Suprapubic skin (tissue), 4 donors: ENCODE data around the gene RSRC1.

Source experiments
- POLR2A ChIP-seq, 2 donors: fragments of 450-650 bp; IDR thresholded peaks; one replicate each; pipeline ENCODE4 v1.6.1; 2017; ENCODE audit warnings: antibody characterized with exemption in 2 of 2, mild to moderate bottlenecking in 2 of 2, moderate library complexity in 2 of 2
- POLR2AphosphoS5 ChIP-seq, 3 donors: sonication (generic); formaldehyde crosslinking; IDR thresholded peaks; one replicate each; pipeline ENCODE4 v1.6.1; 2017; ENCODE audit warnings: antibody characterized with exemption in 3 of 3
- TF ChIP-seq, protein P1 (sequence below), 2 donors: fragments of 200-600 bp in 1 of 2; fragments of 450-650 bp in 1 of 2; sonication (generic) in 1 of 2; IDR thresholded peaks; one replicate each; pipeline ENCODE4 v1.5.1; 2016 to 2019; ENCODE audit warnings: antibody characterized with exemption in 2 of 2, mild to moderate bottlenecking in 1 of 2, moderate library complexity in 1 of 2

DNA sequence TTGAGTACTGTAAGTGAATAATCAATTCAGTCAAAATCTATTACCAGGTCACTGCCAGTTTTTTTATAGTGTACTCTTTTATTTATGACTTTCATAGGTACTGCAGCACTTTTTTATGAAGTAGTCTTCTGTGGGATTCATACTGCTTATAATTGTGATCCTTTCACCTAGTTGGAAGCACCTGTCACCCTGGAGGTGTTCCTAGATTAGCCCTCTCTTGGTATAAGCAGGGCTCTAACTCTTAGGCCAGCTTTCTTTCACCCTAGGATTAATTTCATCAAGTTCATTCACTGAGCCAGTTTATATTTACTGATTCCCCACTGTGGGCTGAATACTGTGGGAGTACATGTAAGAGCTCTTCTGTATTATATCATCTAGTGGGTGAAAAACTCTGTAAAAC, 395.2 kb downstream of the RSRC1 start:
- TF ChIP-seq, protein P1, sequence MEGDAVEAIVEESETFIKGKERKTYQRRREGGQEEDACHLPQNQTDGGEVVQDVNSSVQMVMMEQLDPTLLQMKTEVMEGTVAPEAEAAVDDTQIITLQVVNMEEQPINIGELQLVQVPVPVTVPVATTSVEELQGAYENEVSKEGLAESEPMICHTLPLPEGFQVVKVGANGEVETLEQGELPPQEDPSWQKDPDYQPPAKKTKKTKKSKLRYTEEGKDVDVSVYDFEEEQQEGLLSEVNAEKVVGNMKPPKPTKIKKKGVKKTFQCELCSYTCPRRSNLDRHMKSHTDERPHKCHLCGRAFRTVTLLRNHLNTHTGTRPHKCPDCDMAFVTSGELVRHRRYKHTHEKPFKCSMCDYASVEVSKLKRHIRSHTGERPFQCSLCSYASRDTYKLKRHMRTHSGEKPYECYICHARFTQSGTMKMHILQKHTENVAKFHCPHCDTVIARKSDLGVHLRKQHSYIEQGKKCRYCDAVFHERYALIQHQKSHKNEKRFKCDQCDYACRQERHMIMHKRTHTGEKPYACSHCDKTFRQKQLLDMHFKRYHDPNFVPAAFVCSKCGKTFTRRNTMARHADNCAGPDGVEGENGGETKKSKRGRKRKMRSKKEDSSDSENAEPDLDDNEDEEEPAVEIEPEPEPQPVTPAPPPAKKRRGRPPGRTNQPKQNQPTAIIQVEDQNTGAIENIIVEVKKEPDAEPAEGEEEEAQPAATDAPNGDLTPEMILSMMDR (IDR thresholded peaks at IDR 0.05): no peak
- TF ChIP-seq POLR2A (IDR thresholded peaks at IDR 0.05) (no peak), POLR2AphosphoS5 (IDR thresholded peaks at IDR 0.05) (no peak)
